ENCODE results near the gene MAN2A2.

MAN2A2 gene

DNA sequence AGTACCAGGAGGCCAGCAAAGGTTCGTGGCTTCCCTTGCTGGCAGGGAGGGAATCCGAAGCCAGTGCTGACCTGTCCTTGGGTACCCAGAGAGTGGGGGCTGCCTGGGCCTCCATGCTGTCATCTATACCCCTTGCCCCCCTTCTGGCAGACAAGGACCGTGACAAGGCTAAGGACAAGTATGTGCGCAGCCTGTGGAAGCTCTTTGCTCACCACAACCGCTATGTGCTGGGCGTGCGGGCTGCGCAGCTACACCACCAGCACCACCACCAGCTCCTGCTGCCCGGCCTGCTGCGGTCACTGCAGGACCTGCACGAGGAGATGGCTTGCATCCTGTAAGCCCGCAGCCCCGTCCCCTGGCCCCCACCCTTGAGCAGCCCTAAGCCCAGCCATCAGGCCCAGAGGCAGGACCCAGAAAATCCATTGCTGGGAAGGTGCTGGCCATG lies 16.0 kb upstream of the MAN2A2 start:
- TF ChIP-seq PPARA (CRISPR knock-in tag; IDR thresholded peaks at IDR 0.05; ENCODE audit: borderline replicate concordance) (no peak), RARB (CRISPR knock-in tag; IDR thresholded peaks at IDR 0.05) (no peak), ISL1 (CRISPR knock-in tag; IDR thresholded peaks at IDR 0.05) (no peak), TCF4 (CRISPR knock-in tag; IDR thresholded peaks at IDR 0.05; ENCODE audit: borderline replicate concordance) (no peak), BACH2 (CRISPR knock-in tag; IDR thresholded peaks at IDR 0.05; ENCODE audit: borderline replicate concordance) (no peak), CSDC2 (CRISPR knock-in tag; IDR thresholded peaks at IDR 0.05) (no peak), GLIS3 (CRISPR knock-in tag; IDR thresholded peaks at IDR 0.05) (no peak), ZNF8 (CRISPR knock-in tag; IDR thresholded peaks at IDR 0.05) (no peak), ZFP30 (CRISPR knock-in tag; IDR thresholded peaks at IDR 0.05) (no peak), ZFP3 (CRISPR knock-in tag; IDR thresholded peaks at IDR 0.05) (no peak), SNAI2 (CRISPR knock-in tag; IDR thresholded peaks at IDR 0.05) (no peak), ZC3H10 (CRISPR knock-in tag; IDR thresholded peaks at IDR 0.05) (no peak), OSR1 (CRISPR knock-in tag; IDR thresholded peaks at IDR 0.05) (no peak), ZNF70 (CRISPR knock-in tag; IDR thresholded peaks at IDR 0.05) (no peak), ARNTL (CRISPR knock-in tag; IDR thresholded peaks at IDR 0.05; ENCODE audit: borderline replicate concordance, low read depth) (no peak), ZNF565 (CRISPR knock-in tag; conservative IDR thresholded peaks at IDR 0.05; ENCODE audit: low read depth) (no peak)
- TF ChIP-seq, protein P1, sequence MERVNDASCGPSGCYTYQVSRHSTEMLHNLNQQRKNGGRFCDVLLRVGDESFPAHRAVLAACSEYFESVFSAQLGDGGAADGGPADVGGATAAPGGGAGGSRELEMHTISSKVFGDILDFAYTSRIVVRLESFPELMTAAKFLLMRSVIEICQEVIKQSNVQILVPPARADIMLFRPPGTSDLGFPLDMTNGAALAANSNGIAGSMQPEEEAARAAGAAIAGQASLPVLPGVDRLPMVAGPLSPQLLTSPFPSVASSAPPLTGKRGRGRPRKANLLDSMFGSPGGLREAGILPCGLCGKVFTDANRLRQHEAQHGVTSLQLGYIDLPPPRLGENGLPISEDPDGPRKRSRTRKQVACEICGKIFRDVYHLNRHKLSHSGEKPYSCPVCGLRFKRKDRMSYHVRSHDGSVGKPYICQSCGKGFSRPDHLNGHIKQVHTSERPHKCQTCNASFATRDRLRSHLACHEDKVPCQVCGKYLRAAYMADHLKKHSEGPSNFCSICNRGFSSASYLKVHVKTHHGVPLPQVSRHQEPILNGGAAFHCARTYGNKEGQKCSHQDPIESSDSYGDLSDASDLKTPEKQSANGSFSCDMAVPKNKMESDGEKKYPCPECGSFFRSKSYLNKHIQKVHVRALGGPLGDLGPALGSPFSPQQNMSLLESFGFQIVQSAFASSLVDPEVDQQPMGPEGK (CRISPR knock-in tag; IDR thresholded peaks at IDR 0.05; ENCODE audit: borderline replicate concordance): no peak
- TF ChIP-seq, protein P2, sequence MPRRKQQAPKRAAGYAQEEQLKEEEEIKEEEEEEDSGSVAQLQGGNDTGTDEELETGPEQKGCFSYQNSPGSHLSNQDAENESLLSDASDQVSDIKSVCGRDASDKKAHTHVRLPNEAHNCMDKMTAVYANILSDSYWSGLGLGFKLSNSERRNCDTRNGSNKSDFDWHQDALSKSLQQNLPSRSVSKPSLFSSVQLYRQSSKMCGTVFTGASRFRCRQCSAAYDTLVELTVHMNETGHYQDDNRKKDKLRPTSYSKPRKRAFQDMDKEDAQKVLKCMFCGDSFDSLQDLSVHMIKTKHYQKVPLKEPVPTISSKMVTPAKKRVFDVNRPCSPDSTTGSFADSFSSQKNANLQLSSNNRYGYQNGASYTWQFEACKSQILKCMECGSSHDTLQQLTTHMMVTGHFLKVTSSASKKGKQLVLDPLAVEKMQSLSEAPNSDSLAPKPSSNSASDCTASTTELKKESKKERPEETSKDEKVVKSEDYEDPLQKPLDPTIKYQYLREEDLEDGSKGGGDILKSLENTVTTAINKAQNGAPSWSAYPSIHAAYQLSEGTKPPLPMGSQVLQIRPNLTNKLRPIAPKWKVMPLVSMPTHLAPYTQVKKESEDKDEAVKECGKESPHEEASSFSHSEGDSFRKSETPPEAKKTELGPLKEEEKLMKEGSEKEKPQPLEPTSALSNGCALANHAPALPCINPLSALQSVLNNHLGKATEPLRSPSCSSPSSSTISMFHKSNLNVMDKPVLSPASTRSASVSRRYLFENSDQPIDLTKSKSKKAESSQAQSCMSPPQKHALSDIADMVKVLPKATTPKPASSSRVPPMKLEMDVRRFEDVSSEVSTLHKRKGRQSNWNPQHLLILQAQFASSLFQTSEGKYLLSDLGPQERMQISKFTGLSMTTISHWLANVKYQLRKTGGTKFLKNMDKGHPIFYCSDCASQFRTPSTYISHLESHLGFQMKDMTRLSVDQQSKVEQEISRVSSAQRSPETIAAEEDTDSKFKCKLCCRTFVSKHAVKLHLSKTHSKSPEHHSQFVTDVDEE (CRISPR knock-in tag; IDR thresholded peaks at IDR 0.05): no peak
- TF ChIP-seq, protein P3, sequence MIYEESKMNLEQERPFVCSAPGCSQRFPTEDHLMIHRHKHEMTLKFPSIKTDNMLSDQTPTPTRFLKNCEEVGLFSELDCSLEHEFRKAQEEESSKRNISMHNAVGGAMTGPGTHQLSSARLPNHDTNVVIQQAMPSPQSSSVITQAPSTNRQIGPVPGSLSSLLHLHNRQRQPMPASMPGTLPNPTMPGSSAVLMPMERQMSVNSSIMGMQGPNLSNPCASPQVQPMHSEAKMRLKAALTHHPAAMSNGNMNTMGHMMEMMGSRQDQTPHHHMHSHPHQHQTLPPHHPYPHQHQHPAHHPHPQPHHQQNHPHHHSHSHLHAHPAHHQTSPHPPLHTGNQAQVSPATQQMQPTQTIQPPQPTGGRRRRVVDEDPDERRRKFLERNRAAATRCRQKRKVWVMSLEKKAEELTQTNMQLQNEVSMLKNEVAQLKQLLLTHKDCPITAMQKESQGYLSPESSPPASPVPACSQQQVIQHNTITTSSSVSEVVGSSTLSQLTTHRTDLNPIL (CRISPR knock-in tag; IDR thresholded peaks at IDR 0.05; ENCODE audit: low read depth): no peak
- TF ChIP-seq, protein P4, sequence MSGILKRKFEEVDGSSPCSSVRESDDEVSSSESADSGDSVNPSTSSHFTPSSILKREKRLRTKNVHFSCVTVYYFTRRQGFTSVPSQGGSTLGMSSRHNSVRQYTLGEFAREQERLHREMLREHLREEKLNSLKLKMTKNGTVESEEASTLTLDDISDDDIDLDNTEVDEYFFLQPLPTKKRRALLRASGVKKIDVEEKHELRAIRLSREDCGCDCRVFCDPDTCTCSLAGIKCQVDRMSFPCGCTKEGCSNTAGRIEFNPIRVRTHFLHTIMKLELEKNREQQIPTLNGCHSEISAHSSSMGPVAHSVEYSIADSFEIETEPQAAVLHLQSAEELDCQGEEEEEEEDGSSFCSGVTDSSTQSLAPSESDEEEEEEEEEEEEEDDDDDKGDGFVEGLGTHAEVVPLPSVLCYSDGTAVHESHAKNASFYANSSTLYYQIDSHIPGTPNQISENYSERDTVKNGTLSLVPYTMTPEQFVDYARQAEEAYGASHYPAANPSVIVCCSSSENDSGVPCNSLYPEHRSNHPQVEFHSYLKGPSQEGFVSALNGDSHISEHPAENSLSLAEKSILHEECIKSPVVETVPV (CRISPR knock-in tag; IDR thresholded peaks at IDR 0.05): no peak
- no peak for ATAC-seq

DNA sequence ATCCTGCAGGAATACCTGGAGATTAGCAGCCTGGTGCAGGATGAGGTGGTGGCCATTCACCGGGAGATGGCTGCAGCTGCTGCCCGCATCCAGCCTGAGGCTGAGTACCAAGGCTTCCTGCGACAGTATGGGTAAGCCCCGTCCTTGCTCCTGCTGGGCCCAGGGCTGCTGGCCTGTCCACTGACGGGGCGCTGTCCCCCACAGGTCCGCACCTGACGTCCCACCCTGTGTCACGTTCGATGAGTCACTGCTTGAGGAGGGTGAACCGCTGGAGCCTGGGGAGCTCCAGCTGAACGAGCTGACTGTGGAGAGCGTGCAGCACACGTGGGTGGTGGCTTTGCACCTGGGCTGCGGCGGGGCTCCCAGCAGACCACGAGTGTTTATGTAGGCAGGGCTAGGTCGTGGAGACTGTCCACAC lies 13.8 kb upstream of the MAN2A2 start:
- TF ChIP-seq ZNF8 (CRISPR knock-in tag; IDR thresholded peaks at IDR 0.05): no peak
- TF ChIP-seq ISL1 (CRISPR knock-in tag; IDR thresholded peaks at IDR 0.05): no peak
- no peak for TF ChIP-seq ZFP3 (CRISPR knock-in tag; IDR thresholded peaks at IDR 0.05)
- TF ChIP-seq, protein P1 (CRISPR knock-in tag; IDR thresholded peaks at IDR 0.05; ENCODE audit: borderline replicate concordance): no peak
- no peak for TF ChIP-seq ESRRG (CRISPR knock-in tag; IDR thresholded peaks at IDR 0.05)
- TF ChIP-seq ZFP30 (CRISPR knock-in tag; IDR thresholded peaks at IDR 0.05): no peak
- TF ChIP-seq RARB (CRISPR knock-in tag; IDR thresholded peaks at IDR 0.05): no peak
- TF ChIP-seq, protein P2 (CRISPR knock-in tag; IDR thresholded peaks at IDR 0.05): no peak
- TF ChIP-seq BACH2 (CRISPR knock-in tag; IDR thresholded peaks at IDR 0.05; ENCODE audit: borderline replicate concordance): no peak
- no peak for TF ChIP-seq GLIS3 (CRISPR knock-in tag; IDR thresholded peaks at IDR 0.05)
- TF ChIP-seq SNAI2 (CRISPR knock-in tag; IDR thresholded peaks at IDR 0.05): no peak
- no peak for TF ChIP-seq ARNTL (CRISPR knock-in tag; IDR thresholded peaks at IDR 0.05; ENCODE audit: borderline replicate concordance, low read depth)
- no peak for TF ChIP-seq TOX (CRISPR knock-in tag; IDR thresholded peaks at IDR 0.05; ENCODE audit: borderline replicate concordance)
- TF ChIP-seq, protein P4 (CRISPR knock-in tag; IDR thresholded peaks at IDR 0.05): no peak
- no peak for TF ChIP-seq ZNF70 (CRISPR knock-in tag; IDR thresholded peaks at IDR 0.05)
- ATAC-seq: no peak

Measured in SK-N-SH treated with all-trans-retinoic acid at 6 μM for 48 hours (cell line).